DND-41 (cell line): ENCODE measurements around the gene TMOD4.

Experiments
- ATAC-seq: fragments of 200-7000 bp; cut with Tn5 transposase; 3 replicates; pipeline ENCODE4 v1.9.1; 2021; ENCODE audit warnings: low read depth; ENCODE audit not compliant: insufficient read depth
- DNase-seq: peaks from one replicate; pipeline ENCODE4 v3.0.0-alpha.2; 2020
- H2AFZ ChIP-seq: 2 replicates; pipeline ENCODE4 v1.6.0; 2012; ENCODE audit warnings: low read depth, low read length
- H3K27ac ChIP-seq: 2 replicates; pipeline ENCODE4 v1.5.1; 2012; ENCODE audit warnings: low read length, inconsistent platforms
- H3K27me3 ChIP-seq: fragments of 200-600 bp; sonication (generic); 2 replicates; pipeline ENCODE4 v1.6.0; 2012; ENCODE audit warnings: low read length, mild to moderate bottlenecking, inconsistent platforms; ENCODE audit not compliant: insufficient read depth, poor library complexity
- H3K36me3 ChIP-seq: 2 replicates; pipeline ENCODE4 v1.5.1; 2012; ENCODE audit warnings: low read length, inconsistent platforms; ENCODE audit not compliant: insufficient read depth
- H3K4me1 ChIP-seq: 2 replicates; pipeline ENCODE4 v1.5.1; 2012; ENCODE audit warnings: mild to moderate bottlenecking, low read length; ENCODE audit not compliant: insufficient read depth
- H3K4me2 ChIP-seq: 2 replicates; pipeline ENCODE4 v1.6.0; 2012; ENCODE audit warnings: mild to moderate bottlenecking, moderate library complexity, low read length, inconsistent platforms; ENCODE audit not compliant: insufficient read depth
- H3K4me3 ChIP-seq, 2 experiments: fragments of 200-600 bp in 1 of 2; shearing (Covaris generic) in 1 of 2; 2 replicates each; pipeline ENCODE4 v1.5.1; 2012 to 2016; ENCODE audit warnings: inconsistent platforms in 2 of 2, low read length in 2 of 2, mild to moderate bottlenecking in 2 of 2, low read depth in 1 of 2, moderate library complexity in 1 of 2
- H3K79me2 ChIP-seq: 2 replicates; pipeline ENCODE4 v1.6.0; 2012; ENCODE audit warnings: low read length, inconsistent platforms; ENCODE audit not compliant: insufficient read depth
- H3K9ac ChIP-seq: 2 replicates; pipeline ENCODE4 v1.6.0; 2012; ENCODE audit warnings: low read depth, mild to moderate bottlenecking, inconsistent platforms, low read length, moderate library complexity
- H3K9me3 ChIP-seq: 2 replicates; pipeline ENCODE4 v1.5.1; 2012; ENCODE audit warnings: low read length, moderate library complexity, mild to moderate bottlenecking, inconsistent platforms; ENCODE audit not compliant: insufficient read depth, severe bottlenecking
- H4K20me1 ChIP-seq: 2 replicates; pipeline ENCODE4 v1.6.0; 2012; ENCODE audit warnings: low read length; ENCODE audit not compliant: insufficient read depth
- EZH2 ChIP-seq: IDR thresholded peaks from 3 replicates; pipeline ENCODE4 v1.6.1; 2012; ENCODE audit warnings: borderline replicate concordance, low read depth, mild to moderate bottlenecking, moderate library complexity, low read length, inconsistent platforms; ENCODE audit not compliant: severe bottlenecking
- TF ChIP-seq, protein P1 (sequence below): IDR thresholded peaks from 2 replicates; pipeline ENCODE4 v1.5.1; 2012; ENCODE audit warnings: borderline replicate concordance, low read length, moderate library complexity, mild to moderate bottlenecking; ENCODE audit not compliant: poor library complexity, severe bottlenecking; ENCODE audit errors: extremely low read depth

TMOD4 gene

DNA sequence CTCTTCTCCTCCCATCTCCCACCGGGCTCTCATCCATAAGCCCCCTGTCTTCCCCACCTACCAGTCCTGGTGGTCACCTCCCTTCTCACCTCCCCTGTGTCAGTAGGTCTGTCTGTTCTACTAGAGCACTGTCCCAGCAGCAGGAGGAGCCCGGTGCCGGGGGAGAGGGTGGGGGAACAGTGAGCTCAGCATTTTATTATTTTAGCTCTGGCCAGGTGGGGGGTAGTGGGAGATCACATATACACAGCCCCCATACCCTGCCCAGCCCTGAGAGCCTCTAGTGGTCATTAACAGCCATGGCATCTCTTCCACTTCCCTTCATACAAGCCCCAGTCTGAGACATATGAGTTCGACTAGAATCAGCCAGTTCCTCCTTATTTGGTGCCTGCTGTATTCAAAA is at the start of gene TMOD4:
TMOD4 (minus strand) TSS at position 119 of the 400 bp plus-strand sequence. CDS start 1,106 bp downstream, outside the sequence.
- Histone ChIP-seq H4K20me1 (no peaks in the 10 kb centered on the region), H3K4me3 (no peak within 1 kb of the TSS), H3K4me2 (no peak within 1 kb of the TSS), H3K9me3 (no peaks in the 10 kb centered on the region), H3K4me1 (no peaks in the 10 kb centered on the region), H3K27ac (no peak within 1 kb of the TSS), H3K27me3 (no peaks in the 10 kb centered on the region), H2AFZ (no peak within 1 kb of the TSS), H3K9ac (no peak within 1 kb of the TSS), H3K36me3 (peaks cover 62% of the 10 kb centered on the region), H3K79me2 (no peaks in the 10 kb centered on the region)
- peak; percentile 87 for ATAC-seq
- DNase-seq, result no peak
- no peak for TF ChIP-seq EZH2
- TF ChIP-seq, protein P1, sequence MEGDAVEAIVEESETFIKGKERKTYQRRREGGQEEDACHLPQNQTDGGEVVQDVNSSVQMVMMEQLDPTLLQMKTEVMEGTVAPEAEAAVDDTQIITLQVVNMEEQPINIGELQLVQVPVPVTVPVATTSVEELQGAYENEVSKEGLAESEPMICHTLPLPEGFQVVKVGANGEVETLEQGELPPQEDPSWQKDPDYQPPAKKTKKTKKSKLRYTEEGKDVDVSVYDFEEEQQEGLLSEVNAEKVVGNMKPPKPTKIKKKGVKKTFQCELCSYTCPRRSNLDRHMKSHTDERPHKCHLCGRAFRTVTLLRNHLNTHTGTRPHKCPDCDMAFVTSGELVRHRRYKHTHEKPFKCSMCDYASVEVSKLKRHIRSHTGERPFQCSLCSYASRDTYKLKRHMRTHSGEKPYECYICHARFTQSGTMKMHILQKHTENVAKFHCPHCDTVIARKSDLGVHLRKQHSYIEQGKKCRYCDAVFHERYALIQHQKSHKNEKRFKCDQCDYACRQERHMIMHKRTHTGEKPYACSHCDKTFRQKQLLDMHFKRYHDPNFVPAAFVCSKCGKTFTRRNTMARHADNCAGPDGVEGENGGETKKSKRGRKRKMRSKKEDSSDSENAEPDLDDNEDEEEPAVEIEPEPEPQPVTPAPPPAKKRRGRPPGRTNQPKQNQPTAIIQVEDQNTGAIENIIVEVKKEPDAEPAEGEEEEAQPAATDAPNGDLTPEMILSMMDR, result peak; percentile 66

- H3K4me3 ChIP-seq, result no peak overlapping the region
- peaks cover 80% of the 10 kb centered on the region for H3K79me2 ChIP-seq
- no peak overlapping the region for H3K27ac ChIP-seq
- DNase-seq (no peak), ATAC-seq (no peak)
- H3K36me3 ChIP-seq, result peaks cover 55% of the 10 kb centered on the region
- no peak overlapping the region for H3K9ac ChIP-seq
- no peaks in the 10 kb centered on the region for H3K9me3 ChIP-seq
- TF ChIP-seq, protein P1, result no peak
- TF ChIP-seq EZH2, result no peak
- H3K4me2 ChIP-seq, result no peak overlapping the region
- H3K27me3 ChIP-seq, result no peaks in the 10 kb centered on the region
- H4K20me1 ChIP-seq, result peaks cover 31% of the 10 kb centered on the region; the same call in 1 of the 2 replicates
- no peaks in the 10 kb centered on the region for H3K4me1 ChIP-seq
- no peak overlapping the region for H2AFZ ChIP-seq
These were observed 46.3 kb upstream of the TMOD4 start for GRCh38 chr1:151222130-151222529.

DNA sequence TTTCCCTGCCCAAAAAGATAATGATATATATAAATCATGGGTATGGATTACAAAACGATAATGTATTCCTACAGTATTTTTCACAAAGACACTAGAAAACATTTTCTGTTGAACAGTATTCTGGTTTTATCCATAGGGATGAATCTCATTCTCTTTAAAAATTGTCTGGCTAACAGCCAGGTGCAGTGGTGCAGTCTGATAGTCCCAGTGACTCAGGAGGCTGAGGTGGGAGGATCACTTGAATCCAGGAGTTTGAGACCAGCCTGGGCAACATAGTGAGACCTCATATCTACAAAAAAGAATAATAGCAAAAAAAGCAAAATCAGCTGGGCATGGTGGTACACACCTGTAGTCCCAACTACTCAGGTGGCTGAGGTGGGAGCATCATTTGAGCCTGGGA is 45.8 kb upstream of the TMOD4 start:
- Histone ChIP-seq H4K20me1 (peaks cover 35% of the 10 kb centered on the region; the same call in 1 of the 2 replicates), H3K9me3 (no peaks in the 10 kb centered on the region), H3K4me2 (no peak overlapping the region), H3K27ac (no peak overlapping the region), H3K4me1 (no peaks in the 10 kb centered on the region), H3K9ac (no peak overlapping the region), H3K36me3 (peaks cover 50% of the 10 kb centered on the region), H3K27me3 (no peaks in the 10 kb centered on the region), H3K4me3 (no peak overlapping the region), H3K79me2 (peaks cover 83% of the 10 kb centered on the region), H2AFZ (no peak overlapping the region)
- TF ChIP-seq, protein P1, result no peak
- TF ChIP-seq EZH2, result no peak
- no peak for ATAC-seq
- DNase-seq, result no peak

DNA sequence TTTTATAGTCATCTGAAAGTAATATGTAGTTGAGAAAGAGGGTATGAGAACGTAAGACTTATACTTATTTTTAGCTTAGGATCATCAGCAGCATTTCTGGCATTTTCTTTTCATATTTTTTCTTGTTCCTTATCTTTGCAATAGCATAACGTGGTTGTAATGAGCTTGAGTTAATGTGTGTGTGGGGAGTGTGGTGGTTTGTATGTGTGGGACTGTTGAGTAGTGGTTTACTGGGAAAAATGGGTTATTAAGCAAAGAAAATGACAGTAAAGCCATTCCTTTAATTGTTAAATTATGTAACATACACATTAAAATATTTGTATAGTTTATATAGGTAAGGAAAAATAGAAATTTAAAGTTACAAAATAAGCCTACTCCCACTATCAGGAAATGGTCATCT is 37.8 kb upstream of the TMOD4 start:
- H3K4me2 ChIP-seq, result no peak overlapping the region; the same call in 1 of the 2 replicates
- H3K27ac ChIP-seq, result no peak overlapping the region
- DNase-seq, result no peak
- H3K4me1 ChIP-seq, result peaks cover 22% of the 10 kb centered on the region
- no peak for ATAC-seq
- no peak overlapping the region for H3K4me3 ChIP-seq
- H3K27me3 ChIP-seq, result no peaks in the 10 kb centered on the region
- no peaks in the 10 kb centered on the region for H3K9me3 ChIP-seq
- no peak overlapping the region for H3K9ac ChIP-seq
- peaks cover 38% of the 10 kb centered on the region for H4K20me1 ChIP-seq
- TF ChIP-seq, protein P1, result no peak
- no peak for TF ChIP-seq EZH2
- peaks cover 96% of the 10 kb centered on the region for H3K79me2 ChIP-seq
- H3K36me3 ChIP-seq, result peaks cover 50% of the 10 kb centered on the region
- no peak overlapping the region for H2AFZ ChIP-seq
